ENCODE measurements around the gene RYR1.

DNA sequence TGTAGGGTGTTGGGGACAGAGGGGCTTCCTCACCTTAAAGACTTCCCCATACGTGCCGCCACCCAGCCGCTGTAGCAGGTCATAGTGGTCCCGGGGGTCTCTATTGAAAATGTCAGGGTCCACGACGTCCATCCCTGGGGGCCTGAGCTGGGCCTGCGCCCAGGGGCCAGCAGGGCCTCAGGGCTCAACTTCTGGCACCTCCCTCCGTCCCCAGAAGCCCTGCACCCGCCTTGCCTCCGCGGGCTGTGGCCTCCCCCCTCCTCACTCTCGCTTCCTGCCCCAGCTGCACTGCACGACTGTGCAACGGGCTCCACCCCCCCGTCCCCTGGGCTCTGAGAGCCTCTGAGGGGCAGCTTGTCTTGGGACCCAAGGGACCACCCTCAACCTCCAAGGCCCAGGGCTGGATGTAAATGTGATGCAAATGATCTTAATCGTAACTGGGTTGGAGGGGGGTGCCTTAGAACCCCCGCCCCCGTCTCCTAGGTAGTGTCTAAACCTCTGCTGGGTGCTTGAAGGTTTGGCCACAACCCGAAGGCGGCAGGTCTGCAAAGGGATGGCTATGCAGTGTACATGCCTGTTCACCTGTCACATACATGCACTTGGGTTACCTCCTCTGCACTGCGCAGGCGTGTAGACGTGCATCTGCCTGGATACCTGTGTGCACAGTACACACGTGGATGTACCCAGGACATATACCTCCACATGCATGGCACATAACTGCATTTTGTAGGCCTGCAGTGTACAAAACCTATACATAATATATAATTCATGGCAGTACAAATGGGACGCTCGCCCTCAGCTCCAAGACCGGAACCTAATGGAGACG lies 184.5 kb downstream of the RYR1 start, which contains the start of gene MAP4K1:
- TF ChIP-seq, protein P1, sequence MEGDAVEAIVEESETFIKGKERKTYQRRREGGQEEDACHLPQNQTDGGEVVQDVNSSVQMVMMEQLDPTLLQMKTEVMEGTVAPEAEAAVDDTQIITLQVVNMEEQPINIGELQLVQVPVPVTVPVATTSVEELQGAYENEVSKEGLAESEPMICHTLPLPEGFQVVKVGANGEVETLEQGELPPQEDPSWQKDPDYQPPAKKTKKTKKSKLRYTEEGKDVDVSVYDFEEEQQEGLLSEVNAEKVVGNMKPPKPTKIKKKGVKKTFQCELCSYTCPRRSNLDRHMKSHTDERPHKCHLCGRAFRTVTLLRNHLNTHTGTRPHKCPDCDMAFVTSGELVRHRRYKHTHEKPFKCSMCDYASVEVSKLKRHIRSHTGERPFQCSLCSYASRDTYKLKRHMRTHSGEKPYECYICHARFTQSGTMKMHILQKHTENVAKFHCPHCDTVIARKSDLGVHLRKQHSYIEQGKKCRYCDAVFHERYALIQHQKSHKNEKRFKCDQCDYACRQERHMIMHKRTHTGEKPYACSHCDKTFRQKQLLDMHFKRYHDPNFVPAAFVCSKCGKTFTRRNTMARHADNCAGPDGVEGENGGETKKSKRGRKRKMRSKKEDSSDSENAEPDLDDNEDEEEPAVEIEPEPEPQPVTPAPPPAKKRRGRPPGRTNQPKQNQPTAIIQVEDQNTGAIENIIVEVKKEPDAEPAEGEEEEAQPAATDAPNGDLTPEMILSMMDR (IDR thresholded peaks at IDR 0.05) = no peak
- no peak for TF ChIP-seq POLR2A (IDR thresholded peaks at IDR 0.05)

Measured in transverse colon (tissue), 3 donors.